GM10266 (cell line): ENCODE results near the gene AMHR2.
"Not testable (repeated sequence)": the region's sequence is repeated elsewhere in the genome, so short reads cannot be mapped to it uniquely, and the experiment has no call there.

Source experiments
- DNase-seq: peaks from one replicate; pipeline ENCODE4 v3.0.0; 2012; ENCODE audit errors: extremely low spot score
- TF ChIP-seq, protein P1 (sequence below): IDR thresholded peaks from 2 replicates; pipeline ENCODE4 v1.5.1; 2012; ENCODE audit warnings: mild to moderate bottlenecking, low read depth; ENCODE audit not compliant: control insufficient read depth, insufficient read depth; ENCODE audit errors: missing control alignments

AMHR2 gene

DNA sequence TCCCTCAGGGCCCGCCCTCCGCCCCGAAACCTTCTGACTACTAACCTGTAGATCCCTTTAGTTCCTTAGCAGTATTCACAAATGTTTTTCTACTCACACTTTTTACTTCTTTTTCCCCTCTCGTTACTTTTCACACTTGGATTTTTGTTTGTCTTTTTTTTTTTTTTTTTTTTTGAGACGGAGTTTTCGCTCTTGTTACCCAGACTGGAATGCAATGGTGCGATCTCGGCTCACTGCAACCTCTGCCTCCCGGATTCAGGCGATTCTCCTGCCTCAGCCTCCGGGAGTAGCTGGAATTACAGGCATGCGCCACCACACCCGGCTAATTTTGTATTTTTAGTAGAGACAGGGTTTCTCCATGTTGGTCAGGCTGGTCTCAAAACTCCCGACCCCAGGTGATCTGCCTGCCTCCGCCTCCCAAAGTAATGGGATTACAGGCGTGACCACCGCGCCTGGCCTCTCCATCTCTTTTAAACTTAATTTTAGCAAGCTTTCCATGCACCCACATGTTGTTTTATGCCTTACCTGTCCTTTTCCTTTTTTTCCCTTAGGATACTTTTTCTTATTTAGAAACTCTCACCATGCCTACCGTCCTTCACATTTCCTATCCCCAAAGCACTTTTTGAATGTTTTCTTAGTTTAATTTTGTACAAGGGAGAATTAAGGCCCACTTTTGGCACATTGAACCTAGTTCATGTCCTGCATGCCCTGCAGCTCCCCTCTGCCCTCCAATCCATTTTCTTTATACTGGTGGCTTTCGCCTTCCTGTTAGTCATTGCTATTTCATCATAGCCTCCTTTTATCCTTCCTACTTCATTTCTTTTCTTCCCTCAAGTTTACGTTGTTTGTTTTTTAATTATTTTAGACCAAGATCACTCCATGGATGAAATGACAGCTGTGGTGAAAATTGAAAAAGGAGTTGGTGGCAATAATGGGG is 42.6 kb upstream of the AMHR2 start:
- DNase-seq: no peak
- TF ChIP-seq, protein P1, sequence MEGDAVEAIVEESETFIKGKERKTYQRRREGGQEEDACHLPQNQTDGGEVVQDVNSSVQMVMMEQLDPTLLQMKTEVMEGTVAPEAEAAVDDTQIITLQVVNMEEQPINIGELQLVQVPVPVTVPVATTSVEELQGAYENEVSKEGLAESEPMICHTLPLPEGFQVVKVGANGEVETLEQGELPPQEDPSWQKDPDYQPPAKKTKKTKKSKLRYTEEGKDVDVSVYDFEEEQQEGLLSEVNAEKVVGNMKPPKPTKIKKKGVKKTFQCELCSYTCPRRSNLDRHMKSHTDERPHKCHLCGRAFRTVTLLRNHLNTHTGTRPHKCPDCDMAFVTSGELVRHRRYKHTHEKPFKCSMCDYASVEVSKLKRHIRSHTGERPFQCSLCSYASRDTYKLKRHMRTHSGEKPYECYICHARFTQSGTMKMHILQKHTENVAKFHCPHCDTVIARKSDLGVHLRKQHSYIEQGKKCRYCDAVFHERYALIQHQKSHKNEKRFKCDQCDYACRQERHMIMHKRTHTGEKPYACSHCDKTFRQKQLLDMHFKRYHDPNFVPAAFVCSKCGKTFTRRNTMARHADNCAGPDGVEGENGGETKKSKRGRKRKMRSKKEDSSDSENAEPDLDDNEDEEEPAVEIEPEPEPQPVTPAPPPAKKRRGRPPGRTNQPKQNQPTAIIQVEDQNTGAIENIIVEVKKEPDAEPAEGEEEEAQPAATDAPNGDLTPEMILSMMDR: no peak

- TF ChIP-seq, protein P1: peak; percentile 55
- DNase-seq: peak; percentile 28
Observed at GRCh38 chr12:53381731-53382630, 41.7 kb upstream of the AMHR2 start.

DNA sequence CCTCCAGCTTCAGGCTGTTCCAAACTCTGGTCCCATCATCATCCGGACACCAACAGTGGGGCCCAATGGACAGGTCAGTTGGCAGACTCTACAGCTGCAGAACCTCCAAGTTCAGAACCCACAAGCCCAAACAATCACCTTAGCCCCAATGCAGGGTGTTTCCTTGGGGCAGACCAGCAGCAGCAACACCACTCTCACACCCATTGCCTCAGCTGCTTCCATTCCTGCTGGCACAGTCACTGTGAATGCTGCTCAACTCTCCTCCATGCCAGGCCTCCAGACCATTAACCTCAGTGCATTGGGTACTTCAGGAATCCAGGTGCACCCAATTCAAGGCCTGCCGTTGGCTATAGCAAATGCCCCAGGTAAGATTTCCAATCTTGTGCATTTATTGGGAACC is 40.4 kb upstream of the AMHR2 start:
- DNase-seq: no peak
- TF ChIP-seq, protein P1: no peak

DNA sequence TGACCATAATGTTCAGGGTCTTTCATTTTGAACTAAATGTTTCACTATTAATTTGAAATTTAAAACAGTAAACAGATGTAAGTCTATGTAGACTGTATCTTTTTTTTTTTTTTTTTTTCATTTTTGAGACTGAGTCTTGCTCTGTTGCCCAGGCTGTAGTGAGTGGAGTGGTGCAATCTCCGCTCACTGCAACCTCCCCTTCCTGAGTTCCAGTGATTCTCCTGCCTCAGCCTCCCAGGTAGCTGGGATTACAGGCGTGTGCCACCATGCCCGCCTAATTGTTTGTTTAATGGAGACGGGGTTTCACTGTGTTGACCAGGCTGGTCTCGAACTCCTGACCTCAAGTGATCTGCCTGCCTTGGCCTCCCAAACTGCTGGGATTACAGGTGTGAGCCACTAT is 37.3 kb upstream of the AMHR2 start:
- not testable (repeated sequence) for DNase-seq

- TF ChIP-seq, protein P1: no peak
- no peak for DNase-seq
Observed at GRCh38 chr12:53388932-53389331, 34.7 kb upstream of the AMHR2 start.

GRCh38 chr12:53389702-53390101 is 34.0 kb upstream of the AMHR2 start:
- TF ChIP-seq, protein P1: no peak
- DNase-seq: no peak

GRCh38 chr12:53391724-53392123 is 31.9 kb upstream of the AMHR2 start:
- TF ChIP-seq, protein P1: no peak
- DNase-seq: no peak
